ENCODE measurements around the gene CAPN5. TPM values are rescaled to one million over a fixed set of nuclear protein-coding genes. Genes with fewer than 3 reads are reported as not detected.

The CAPN5 gene
- total and polyA plus RNA-seq, 2 of the 8 experiments (the other 6 are each of a cell fraction or from before 2014, with no cell fraction given) = 21.5 to 22.4 TPM

GRCh38 chr11:77046060-77046501, 20.7 kb upstream of the CAPN5 start (continued):
- TF ChIP-seq RNF2 (IDR thresholded peaks at IDR 0.05; ENCODE audit: borderline replicate concordance, low read depth, low read length, missing control alignments, poor library complexity, severe bottlenecking) = no peak
- peak; percentile 87 to 99 (median 93) for TF ChIP-seq CTCF (IDR thresholded peaks at IDR 0.05; ENCODE audit: control extremely low read depth in 1 of 3, insufficient read depth in 1 of 3, low read depth in 1 of 3, low read length in 3 of 3)
- TF ChIP-seq RAD21 (IDR thresholded peaks at IDR 0.05 in 1 of 2, conservative IDR thresholded peaks at IDR 0.05 in 1 of 2; ENCODE audit: low read depth in 2 of 2, low read length in 2 of 2) = peak; percentile 57 to 73
- peak; percentile 8; the same call in 1 of the 2 replicates for TF ChIP-seq E2F6 (IDR thresholded peaks at IDR 0.05)
- TF ChIP-seq BACH1 (IDR thresholded peaks at IDR 0.05; ENCODE audit: low read length) = peak; percentile 69
- TF ChIP-seq ASH2L (IDR thresholded peaks at IDR 0.05; ENCODE audit: low read length) = peak; percentile 63
- TF ChIP-seq KDM1A (IDR thresholded peaks at IDR 0.05; ENCODE audit: borderline replicate concordance, low read length) = 0 out of 2 replicates have a peak, but pooled peaks have one; percentile 17
- no peak for TF ChIP-seq EZH2 (IDR thresholded peaks at IDR 0.05; ENCODE audit: low read depth, low read length, severe bottlenecking)
- TF ChIP-seq CREB1 (IDR thresholded peaks at IDR 0.05) = peak; percentile 65
